ENCODE results near the gene NHS. TPM values are rescaled to one million over a fixed set of nuclear protein-coding genes. Genes with fewer than 3 reads are reported as not detected.

NHS gene
- total and polyA plus RNA-seq, 5 donors from 2014 or later: 0.03 to 1.3 (median 0.05) TPM; not detected in 2

DNA sequence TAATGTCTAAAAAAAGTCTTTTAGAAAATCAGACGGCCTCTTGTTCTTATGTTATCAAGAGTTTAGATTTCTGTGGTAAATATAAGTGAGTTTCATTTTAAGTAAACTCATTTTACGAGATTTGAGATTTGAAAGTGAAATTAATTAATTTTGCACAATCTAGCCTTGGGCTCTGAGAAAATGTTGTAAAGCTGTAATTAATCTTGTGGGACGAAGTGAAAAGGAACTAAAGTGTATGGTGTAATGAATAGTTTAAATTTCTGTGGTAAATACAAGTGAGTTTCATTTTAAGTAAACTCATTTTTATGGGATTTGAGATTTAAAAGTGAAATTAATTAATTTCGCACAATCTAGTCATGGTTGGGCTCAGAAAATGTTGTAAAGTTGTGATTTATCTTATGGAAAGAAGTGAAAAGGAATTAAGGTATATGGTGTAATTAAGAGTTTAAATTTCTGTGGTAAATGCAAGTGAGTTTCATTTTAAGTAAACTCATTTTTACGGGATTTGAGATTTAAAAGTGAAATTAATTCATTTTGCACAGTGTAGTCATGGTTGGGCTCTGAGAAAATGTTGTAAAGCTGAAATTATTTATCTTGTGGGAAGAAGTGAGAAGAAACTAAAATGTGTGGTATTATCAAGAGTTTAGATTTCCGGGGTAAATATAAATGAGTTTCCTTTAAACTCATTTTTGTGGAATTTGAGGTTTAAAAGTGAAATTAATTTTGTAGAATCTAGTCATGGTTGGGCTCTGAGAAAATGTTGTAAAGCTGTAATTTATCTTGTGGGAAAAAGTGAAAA, 363.9 kb downstream of the NHS start:
- H3K4me1 Mint-ChIP-seq: peaks cover 11 to 33% (median 17%) of the 10 kb centered on the region in 4 donors
- H3K4me1 ChIP-seq (ENCODE audit: control insufficient read depth, insufficient read depth, low read length, poor library complexity, severe bottlenecking): peaks cover 6% of the 10 kb centered on the region
- peak overlapping the region; percentile 62 for H3K4me3 ChIP-seq (ENCODE audit: low read depth, low read length)
- peaks cover 0 to 2% (median 0%) of the 10 kb centered on the region in 7 donors for H3K9me3 Mint-ChIP-seq
- H3K27me3 Mint-ChIP-seq: peaks cover 16% of the 10 kb centered on the region
- DNase-seq (peak in 1 of 3 donors; percentile 3), ATAC-seq (ENCODE audit: low read depth in 2 of 2) (no peak)
- H3K27ac ChIP-seq (ENCODE audit: insufficient read depth, low read length, poor library complexity, severe bottlenecking): peak overlapping the region; percentile 68
- no peaks in the 10 kb centered on the region for H3K36me3 Mint-ChIP-seq
- H3K27ac Mint-ChIP-seq: peak overlapping the region; percentile 76 to 94 (median 91)
- no peaks in the 10 kb centered on the region for H3K27me3 ChIP-seq (ENCODE audit: control insufficient read depth, insufficient read depth, low read length)
- peak overlapping the region; percentile 91 to 97 (median 95) for H3K4me3 Mint-ChIP-seq
- no peaks in the 10 kb centered on the region for H3K36me3 ChIP-seq (ENCODE audit: control insufficient read depth, insufficient read depth, low read length)
- no peaks in the 10 kb centered on the region for H3K9me3 ChIP-seq (ENCODE audit: control insufficient read depth in 2 of 2, low read length in 2 of 2)

DNA sequence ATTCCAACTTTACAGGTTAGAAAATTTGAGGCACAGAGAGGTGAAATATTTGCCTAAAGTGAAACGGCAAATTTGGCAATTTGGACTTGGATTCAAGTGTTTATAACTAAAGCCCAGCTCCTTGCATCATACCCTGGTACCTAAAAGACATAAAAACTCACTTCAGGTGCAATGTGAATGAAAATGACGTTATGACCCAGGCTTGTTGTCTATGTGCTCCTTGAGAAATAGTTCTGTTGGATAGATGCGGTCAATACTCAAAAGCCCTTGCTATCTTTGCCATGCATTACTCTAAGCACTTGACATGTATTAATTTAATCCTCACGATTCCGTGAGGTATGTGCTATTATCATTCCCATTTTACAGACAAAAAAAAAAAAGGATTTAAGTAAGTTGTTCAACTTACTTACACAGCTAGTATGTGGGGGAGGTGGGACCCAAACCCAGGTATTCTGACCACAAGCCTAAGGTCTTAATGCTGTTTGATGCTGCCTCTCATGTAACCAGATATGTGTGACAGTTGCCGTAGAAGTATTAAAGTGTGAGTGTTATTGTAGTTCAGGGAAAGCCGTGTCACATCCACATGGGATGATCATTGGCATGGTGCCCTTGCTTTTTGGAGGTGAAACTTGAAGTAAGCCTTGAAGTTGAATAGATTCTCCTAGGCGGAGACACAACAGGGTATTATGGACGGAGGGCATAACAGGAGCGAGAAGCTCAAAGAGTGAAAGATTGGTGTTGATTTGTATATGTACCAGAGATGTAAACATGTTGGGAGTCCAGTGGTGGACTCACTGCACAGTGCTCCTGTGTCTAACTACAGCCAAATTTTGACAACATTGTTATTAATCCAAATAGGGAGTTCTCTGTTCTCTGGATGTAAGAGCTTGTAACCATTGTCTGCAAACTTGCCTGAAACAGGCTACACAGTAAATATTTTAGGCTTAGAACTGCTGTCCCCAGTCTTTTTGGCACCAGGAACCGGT, 365.4 kb downstream of the NHS start:
- H3K27ac Mint-ChIP-seq: no peak overlapping the region
- H3K36me3 Mint-ChIP-seq: no peaks in the 10 kb centered on the region
- no peaks in the 10 kb centered on the region for H3K9me3 ChIP-seq (ENCODE audit: control insufficient read depth in 2 of 2, low read length in 2 of 2)
- H3K4me3 ChIP-seq (ENCODE audit: low read depth, low read length): no peak overlapping the region
- no peak overlapping the region for H3K4me3 Mint-ChIP-seq
- peaks cover 6% of the 10 kb centered on the region for H3K4me1 ChIP-seq (ENCODE audit: control insufficient read depth, insufficient read depth, low read length, poor library complexity, severe bottlenecking)
- H3K36me3 ChIP-seq (ENCODE audit: control insufficient read depth, insufficient read depth, low read length): no peaks in the 10 kb centered on the region
- H3K4me1 Mint-ChIP-seq: peaks cover 11 to 34% (median 17%) of the 10 kb centered on the region in 4 donors
- ATAC-seq (ENCODE audit: low read depth in 2 of 2) (no peak), DNase-seq (no peak)
- H3K27me3 Mint-ChIP-seq: peaks cover 16% of the 10 kb centered on the region
- peaks cover 0 to 2% (median 0%) of the 10 kb centered on the region in 7 donors for H3K9me3 Mint-ChIP-seq
- no peaks in the 10 kb centered on the region for H3K27me3 ChIP-seq (ENCODE audit: control insufficient read depth, insufficient read depth, low read length)
- no peak overlapping the region for H3K27ac ChIP-seq (ENCODE audit: insufficient read depth, low read length, poor library complexity, severe bottlenecking)

DNA sequence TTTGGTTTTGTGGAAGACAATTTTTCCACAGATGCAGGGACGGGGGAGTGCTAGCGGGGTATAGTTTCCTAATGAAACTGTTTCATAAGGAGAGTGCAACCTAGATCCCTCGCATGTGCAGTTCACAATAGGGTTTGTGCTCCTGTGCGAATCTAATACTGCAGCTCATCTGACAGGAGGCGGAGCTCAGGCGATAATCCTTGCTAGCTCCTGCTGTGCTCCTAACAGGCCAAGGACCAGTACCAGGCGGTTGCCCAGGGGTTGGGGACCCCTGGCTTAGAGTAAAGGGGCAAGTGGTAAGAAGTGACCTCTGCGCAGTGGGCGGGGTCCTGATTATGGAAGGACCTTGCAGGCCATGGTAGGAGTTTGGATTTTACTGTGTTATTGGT, 366.1 kb downstream of the NHS start:
- Mint-ChIP-seq H3K27me3 (peaks cover 16% of the 10 kb centered on the region), H3K4me1 (peaks cover 11 to 34% (median 17%) of the 10 kb centered on the region in 4 donors), H3K36me3 (no peaks in the 10 kb centered on the region), H3K9me3 (peaks cover 0 to 2% (median 0%) of the 10 kb centered on the region in 7 donors), H3K4me3 (no peak overlapping the region), H3K27ac (no peak overlapping the region)
- no peak for ATAC-seq (ENCODE audit: low read depth in 2 of 2)
- no peaks in the 10 kb centered on the region for H3K9me3 ChIP-seq (ENCODE audit: control insufficient read depth in 2 of 2, low read length in 2 of 2)
- DNase-seq: no peak
- H3K36me3 ChIP-seq (ENCODE audit: control insufficient read depth, insufficient read depth, low read length): no peaks in the 10 kb centered on the region
- H3K27me3 ChIP-seq (ENCODE audit: control insufficient read depth, insufficient read depth, low read length): no peaks in the 10 kb centered on the region
- no peak overlapping the region for H3K27ac ChIP-seq (ENCODE audit: insufficient read depth, low read length, poor library complexity, severe bottlenecking)
- H3K4me3 ChIP-seq (ENCODE audit: low read depth, low read length): no peak overlapping the region
- peaks cover 6% of the 10 kb centered on the region for H3K4me1 ChIP-seq (ENCODE audit: control insufficient read depth, insufficient read depth, low read length, poor library complexity, severe bottlenecking)

DNA sequence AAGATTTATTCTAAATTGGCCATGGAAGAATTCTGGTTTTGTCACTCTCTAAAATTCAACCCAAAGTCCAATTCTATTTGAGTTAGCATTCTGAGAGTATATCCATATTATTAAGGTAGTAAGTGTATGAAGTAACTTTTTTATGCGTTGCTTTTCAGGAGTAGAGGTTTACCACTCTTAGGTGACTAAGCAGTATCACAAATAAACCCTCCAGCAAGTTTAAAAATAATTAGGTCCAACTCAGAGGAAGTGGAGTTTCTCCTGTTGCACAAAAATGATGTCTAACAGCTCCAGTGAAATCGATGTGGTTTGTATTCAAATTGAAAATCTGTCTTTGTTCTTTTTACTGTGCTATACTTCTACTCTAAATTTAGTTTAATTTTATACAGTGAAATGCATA, 368.9 kb downstream of the NHS start:
- no peaks in the 10 kb centered on the region for H3K36me3 ChIP-seq (ENCODE audit: control insufficient read depth, insufficient read depth, low read length)
- DNase-seq (no peak), ATAC-seq (ENCODE audit: low read depth in 2 of 2) (no peak)
- no peak overlapping the region for H3K27ac Mint-ChIP-seq
- H3K4me3 Mint-ChIP-seq: no peak overlapping the region
- no peaks in the 10 kb centered on the region for H3K4me1 ChIP-seq (ENCODE audit: control insufficient read depth, insufficient read depth, low read length, poor library complexity, severe bottlenecking)
- H3K27ac ChIP-seq (ENCODE audit: insufficient read depth, low read length, poor library complexity, severe bottlenecking): no peak overlapping the region
- peaks cover 14% of the 10 kb centered on the region for H3K27me3 Mint-ChIP-seq
- no peak overlapping the region for H3K4me3 ChIP-seq (ENCODE audit: low read depth, low read length)
- peaks cover 0 to 2% (median 0%) of the 10 kb centered on the region in 7 donors for H3K9me3 Mint-ChIP-seq
- no peaks in the 10 kb centered on the region for H3K27me3 ChIP-seq (ENCODE audit: control insufficient read depth, insufficient read depth, low read length)
- H3K9me3 ChIP-seq (ENCODE audit: control insufficient read depth in 2 of 2, low read length in 2 of 2): no peaks in the 10 kb centered on the region
- peaks cover 2 to 26% (median 7%) of the 10 kb centered on the region in 4 donors for H3K4me1 Mint-ChIP-seq
- no peaks in the 10 kb centered on the region for H3K36me3 Mint-ChIP-seq

DNA sequence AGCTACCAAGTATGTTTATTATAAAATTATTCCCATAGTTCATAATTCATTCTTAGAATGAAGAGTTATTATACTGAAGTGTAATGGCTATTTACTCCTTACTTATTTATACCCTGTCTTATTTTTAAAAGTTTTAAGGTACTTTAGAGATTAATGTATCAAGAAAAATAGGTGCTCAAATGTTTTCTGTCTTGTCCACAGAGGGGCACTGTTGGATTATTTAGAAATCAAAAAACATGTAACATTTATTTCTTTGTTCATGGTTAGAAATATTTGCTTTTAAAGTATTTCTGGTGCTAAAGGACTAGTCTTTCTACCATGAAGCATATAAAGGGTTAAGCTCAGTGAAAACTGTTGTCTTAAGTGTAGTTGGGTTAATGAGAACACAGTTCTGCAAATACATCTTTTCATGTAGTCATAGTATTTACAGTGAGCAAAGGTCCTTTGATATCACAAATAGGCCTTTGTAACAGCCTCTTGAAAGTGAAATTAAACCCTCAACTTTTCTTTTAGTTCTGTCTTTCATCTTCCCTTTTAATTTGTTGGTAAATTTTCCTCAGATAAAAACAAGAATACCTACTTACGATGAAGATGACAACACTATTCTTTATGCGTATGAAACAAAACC, 370.0 kb downstream of the NHS start:
- no peak overlapping the region for H3K4me3 ChIP-seq (ENCODE audit: low read depth, low read length)
- Mint-ChIP-seq H3K27ac (no peak overlapping the region), H3K36me3 (no peaks in the 10 kb centered on the region)

DNA sequence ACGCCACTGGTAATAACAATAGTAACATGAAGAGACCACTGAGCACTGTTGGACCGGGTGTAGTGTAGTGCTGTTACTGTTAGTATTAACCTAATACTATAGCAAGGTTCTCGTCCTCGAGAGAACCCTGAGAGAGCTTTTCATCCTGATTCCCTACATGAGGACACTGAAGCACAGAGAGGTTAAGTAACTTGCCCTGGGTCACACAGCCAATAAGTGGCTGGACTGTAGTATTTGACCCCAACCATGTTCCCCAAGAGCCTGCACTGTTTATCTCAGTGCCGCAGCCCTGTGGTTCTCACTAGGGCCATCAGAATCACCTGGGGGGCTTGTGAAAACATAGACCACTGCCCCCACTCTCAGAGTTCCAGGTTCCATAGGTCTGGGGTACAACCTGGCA, 372.7 kb downstream of the NHS start:
- peaks cover 0 to 6% (median 1%) of the 10 kb centered on the region in 4 donors for H3K4me1 Mint-ChIP-seq
- H3K9me3 Mint-ChIP-seq: peaks cover 0 to 2% (median 0%) of the 10 kb centered on the region in 7 donors
- Histone ChIP-seq H3K4me1 (ENCODE audit: control insufficient read depth, insufficient read depth, low read length, poor library complexity, severe bottlenecking) (no peaks in the 10 kb centered on the region), H3K36me3 (ENCODE audit: control insufficient read depth, insufficient read depth, low read length) (peaks cover 6% of the 10 kb centered on the region), H3K27ac (ENCODE audit: insufficient read depth, low read length, poor library complexity, severe bottlenecking) (no peak overlapping the region), H3K4me3 (ENCODE audit: low read depth, low read length) (no peak overlapping the region), H3K9me3 (ENCODE audit: control insufficient read depth in 2 of 2, low read length in 2 of 2) (no peaks in the 10 kb centered on the region), H3K27me3 (ENCODE audit: control insufficient read depth, insufficient read depth, low read length) (no peaks in the 10 kb centered on the region)
- H3K27ac Mint-ChIP-seq: no peak overlapping the region
- H3K36me3 Mint-ChIP-seq: peaks cover 5% of the 10 kb centered on the region
- H3K4me3 Mint-ChIP-seq: no peak overlapping the region
- no peak for DNase-seq
- H3K27me3 Mint-ChIP-seq: peaks cover 8% of the 10 kb centered on the region
- ATAC-seq (ENCODE audit: low read depth in 2 of 2): no peak

More for the DNA sequence above, 370.0 kb downstream of the NHS start:
- Mint-ChIP-seq H3K9me3 (peaks cover 0 to 2% (median 0%) of the 10 kb centered on the region in 7 donors), H3K27me3 (peaks cover 8% of the 10 kb centered on the region), H3K4me3 (no peak overlapping the region), H3K4me1 (peaks cover 0 to 19% (median 3%) of the 10 kb centered on the region in 4 donors)
- DNase-seq (peak in 2 of 3 donors; percentile 12 to 16), ATAC-seq (ENCODE audit: low read depth in 2 of 2) (no peak)
- Histone ChIP-seq H3K9me3 (ENCODE audit: control insufficient read depth in 2 of 2, low read length in 2 of 2) (no peaks in the 10 kb centered on the region), H3K27me3 (ENCODE audit: control insufficient read depth, insufficient read depth, low read length) (no peaks in the 10 kb centered on the region), H3K27ac (ENCODE audit: insufficient read depth, low read length, poor library complexity, severe bottlenecking) (no peak overlapping the region), H3K36me3 (ENCODE audit: control insufficient read depth, insufficient read depth, low read length) (peaks cover 1% of the 10 kb centered on the region), H3K4me1 (ENCODE audit: control insufficient read depth, insufficient read depth, low read length, poor library complexity, severe bottlenecking) (no peaks in the 10 kb centered on the region)

DNA sequence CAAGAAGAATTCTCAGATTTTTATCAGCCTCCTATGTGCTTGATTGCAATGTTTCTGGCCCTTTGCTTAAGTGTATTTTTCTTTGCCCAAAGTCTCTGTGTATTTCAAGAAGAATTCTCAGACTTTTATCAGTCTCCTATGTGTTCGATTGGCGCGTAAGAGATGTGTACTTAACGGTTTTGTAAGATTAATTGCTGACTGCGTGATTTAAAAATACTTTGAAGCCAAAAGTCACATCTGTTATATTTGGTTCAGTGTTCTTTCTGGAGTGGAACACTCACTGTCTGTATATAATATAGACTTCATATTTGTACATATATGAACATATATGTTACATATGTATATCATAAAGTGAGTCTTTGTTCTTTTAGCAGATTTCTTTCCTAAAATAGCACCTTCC, 373.7 kb downstream of the NHS start:
- Histone ChIP-seq H3K27ac (ENCODE audit: insufficient read depth, low read length, poor library complexity, severe bottlenecking) (no peak overlapping the region), H3K4me1 (ENCODE audit: control insufficient read depth, insufficient read depth, low read length, poor library complexity, severe bottlenecking) (no peaks in the 10 kb centered on the region), H3K27me3 (ENCODE audit: control insufficient read depth, insufficient read depth, low read length) (no peaks in the 10 kb centered on the region), H3K4me3 (ENCODE audit: low read depth, low read length) (no peak overlapping the region), H3K36me3 (ENCODE audit: control insufficient read depth, insufficient read depth, low read length) (peaks cover 6% of the 10 kb centered on the region), H3K9me3 (ENCODE audit: control insufficient read depth in 2 of 2, low read length in 2 of 2) (no peaks in the 10 kb centered on the region)
- ATAC-seq (ENCODE audit: low read depth in 2 of 2) (no peak), DNase-seq (no peak)
- peaks cover 5% of the 10 kb centered on the region for H3K36me3 Mint-ChIP-seq
- peaks cover 8% of the 10 kb centered on the region for H3K27me3 Mint-ChIP-seq
- peaks cover 0 to 6% (median 0%) of the 10 kb centered on the region in 4 donors for H3K4me1 Mint-ChIP-seq
- H3K4me3 Mint-ChIP-seq: no peak overlapping the region
- H3K9me3 Mint-ChIP-seq: peaks cover 0 to 2% (median 0%) of the 10 kb centered on the region in 7 donors
- H3K27ac Mint-ChIP-seq: no peak overlapping the region
